Measurements from ENCODE around the gene FBXO42. TPM values are rescaled to one million over a fixed set of nuclear protein-coding genes. Genes with fewer than 3 reads are reported as not detected.

Gene FBXO42
- total and polyA plus RNA-seq, 2 experiments from 2014 or later, result 6.0 to 20.7 TPM

DNA sequence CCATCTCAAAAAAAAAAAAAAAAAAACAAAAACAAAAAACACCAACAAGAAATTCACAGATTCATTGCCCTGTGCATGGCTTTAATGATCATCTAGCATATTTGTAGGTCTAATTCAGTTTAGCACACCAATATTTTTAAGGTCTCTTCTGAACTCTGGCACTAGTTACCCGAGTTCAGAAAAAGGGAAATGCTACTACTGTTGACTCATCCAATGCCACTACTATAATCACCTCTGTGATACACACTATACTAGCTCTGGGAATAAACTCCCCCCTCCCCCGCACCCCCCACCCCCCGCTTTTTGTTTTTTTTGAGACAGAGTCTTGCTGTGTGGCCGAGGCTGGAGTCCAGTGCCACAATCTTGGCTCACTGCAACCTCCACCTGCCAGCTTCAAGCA is 55.6 kb downstream of the FBXO42 start (continued):
- no peak for TF ChIP-seq ZNF114 (CRISPR knock-in tag; IDR thresholded peaks at IDR 0.05)
- TF ChIP-seq, protein P1, sequence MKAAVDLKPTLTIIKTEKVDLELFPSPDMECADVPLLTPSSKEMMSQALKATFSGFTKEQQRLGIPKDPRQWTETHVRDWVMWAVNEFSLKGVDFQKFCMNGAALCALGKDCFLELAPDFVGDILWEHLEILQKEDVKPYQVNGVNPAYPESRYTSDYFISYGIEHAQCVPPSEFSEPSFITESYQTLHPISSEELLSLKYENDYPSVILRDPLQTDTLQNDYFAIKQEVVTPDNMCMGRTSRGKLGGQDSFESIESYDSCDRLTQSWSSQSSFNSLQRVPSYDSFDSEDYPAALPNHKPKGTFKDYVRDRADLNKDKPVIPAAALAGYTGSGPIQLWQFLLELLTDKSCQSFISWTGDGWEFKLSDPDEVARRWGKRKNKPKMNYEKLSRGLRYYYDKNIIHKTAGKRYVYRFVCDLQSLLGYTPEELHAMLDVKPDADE (IDR thresholded peaks at IDR 0.05), result no peak

DNA sequence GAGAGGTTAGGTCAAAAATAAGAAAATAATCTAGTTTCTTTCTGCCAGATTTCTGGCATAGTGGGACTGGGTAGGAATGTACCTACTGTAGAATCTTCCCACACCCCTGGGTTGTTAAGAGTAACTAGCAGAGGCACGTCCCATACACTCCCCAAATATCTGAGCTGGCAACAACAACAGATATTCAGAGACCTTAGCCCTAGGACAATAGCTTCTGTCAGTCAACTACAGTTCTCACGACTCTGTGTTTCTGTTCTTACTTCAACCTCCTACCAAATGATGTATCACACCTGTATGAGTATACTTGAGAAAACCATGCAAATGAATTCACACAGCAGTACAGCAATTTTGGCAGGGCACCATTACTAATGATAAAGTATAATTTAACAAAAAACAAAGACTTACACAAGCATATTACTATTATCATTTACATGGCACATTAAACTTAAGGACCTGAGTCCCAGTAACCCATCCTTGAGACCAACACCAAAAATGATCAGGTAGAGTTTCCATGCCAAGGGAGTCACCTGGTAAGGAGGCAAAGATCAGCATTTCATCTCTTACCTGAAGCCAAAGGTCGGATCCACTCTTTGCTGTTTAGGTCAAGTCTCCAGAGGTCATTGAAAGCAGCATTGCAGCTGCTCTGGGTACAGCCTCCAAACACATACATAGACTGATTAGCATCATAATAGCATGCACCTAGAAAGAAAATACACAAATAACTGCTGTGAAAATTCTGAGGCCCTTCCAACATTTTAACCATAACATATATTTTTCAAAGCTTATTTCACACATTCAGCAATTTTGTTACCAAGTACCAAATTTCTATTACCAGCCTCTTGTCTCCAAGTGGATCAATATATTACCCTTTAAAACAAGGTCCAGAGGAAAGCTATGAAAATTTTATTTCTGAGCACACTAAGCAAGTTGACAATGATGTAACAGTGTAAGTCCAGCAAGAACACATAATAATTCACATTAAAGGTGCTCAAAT is 57.8 kb downstream of the FBXO42 start:
- no peaks in the 10 kb centered on the region for H3K9me2 ChIP-seq (ENCODE audit: insufficient read depth)
- Mint-ChIP-seq H3K4me3 (no peak overlapping the region), H3K9me3 (no peaks in the 10 kb centered on the region), H3K36me3 (ENCODE audit: low read depth) (peaks cover 17% of the 10 kb centered on the region), H3K4me1 (peaks cover 13% of the 10 kb centered on the region), H3K27ac (no peak overlapping the region), H3K27me3 (ENCODE audit: insufficient read depth, low read depth, poor library complexity) (no peaks in the 10 kb centered on the region)
- no peaks in the 10 kb centered on the region for H3F3A ChIP-seq (replicated peaks; ENCODE audit: low read depth)
- ATAC-seq (no peak), DNase-seq (ENCODE audit: low spot score) (no peak)
- no peak overlapping the region for H3K4me2 ChIP-seq
- no peak overlapping the region for H2AFZ ChIP-seq
- TF ChIP-seq EZH2phosphoT487 (IDR thresholded peaks at IDR 0.05; ENCODE audit: unreplicated experiment), result no peak
- H3K27ac ChIP-seq (ENCODE audit: low read depth), result no peak overlapping the region
- peaks cover 3% of the 10 kb centered on the region; the same call in 1 of the 2 replicates for H3K79me2 ChIP-seq (replicated peaks; ENCODE audit: insufficient read depth)
- H3K36me3 ChIP-seq (ENCODE audit: insufficient read depth), result no peaks in the 10 kb centered on the region
- H3K4me3 ChIP-seq, result no peak overlapping the region
- H3K4me1 ChIP-seq (ENCODE audit: insufficient read depth), result peaks cover 6% of the 10 kb centered on the region; the same call in 1 of the 2 replicates
- no peaks in the 10 kb centered on the region for H4K20me1 ChIP-seq (replicated peaks; ENCODE audit: insufficient read depth)
- no peaks in the 10 kb centered on the region for H3K27me3 ChIP-seq (ENCODE audit: insufficient read depth)

DNA sequence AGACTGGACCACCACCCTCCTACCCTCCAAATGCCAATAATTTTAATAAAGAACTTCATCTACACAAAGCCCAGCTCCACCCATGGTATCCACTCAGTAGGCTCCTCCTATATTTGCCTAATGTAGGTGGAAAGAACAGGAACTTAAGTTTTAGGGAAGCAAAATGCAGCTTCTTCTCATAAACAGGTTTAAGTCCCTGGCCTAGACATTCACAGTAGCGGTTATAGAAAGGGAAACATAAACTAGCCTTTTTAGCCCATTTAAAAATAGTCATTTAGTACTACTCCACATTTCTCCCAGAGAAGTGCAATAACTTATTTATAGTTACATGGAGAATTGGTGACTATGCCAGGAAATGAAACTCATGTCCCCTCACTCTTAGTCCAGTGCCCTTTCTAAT is 58.7 kb downstream of the FBXO42 start:
- peaks cover 3% of the 10 kb centered on the region; the same call in 1 of the 2 replicates for H3K79me2 ChIP-seq (replicated peaks; ENCODE audit: insufficient read depth)
- H3K27ac Mint-ChIP-seq, result no peak overlapping the region
- H3K4me1 ChIP-seq (ENCODE audit: insufficient read depth), result peaks cover 6% of the 10 kb centered on the region; the same call in 1 of the 2 replicates
- 0 out of 2 replicates have a peak, but pooled peaks cover 5% of the 10 kb centered on the region for H4K20me1 ChIP-seq (replicated peaks; ENCODE audit: insufficient read depth)
- H2AFZ ChIP-seq, result no peak overlapping the region
- H3K36me3 Mint-ChIP-seq (ENCODE audit: low read depth), result peaks cover 19% of the 10 kb centered on the region
- no peaks in the 10 kb centered on the region for H3K9me3 Mint-ChIP-seq
- no peak overlapping the region for H3K4me3 ChIP-seq
- no peaks in the 10 kb centered on the region for H3K27me3 ChIP-seq (ENCODE audit: insufficient read depth)
- H3K27me3 Mint-ChIP-seq (ENCODE audit: insufficient read depth, low read depth, poor library complexity), result no peaks in the 10 kb centered on the region
- H3K36me3 ChIP-seq (ENCODE audit: insufficient read depth), result no peaks in the 10 kb centered on the region
- no peak overlapping the region for H3K4me2 ChIP-seq
- no peaks in the 10 kb centered on the region for H3K9me2 ChIP-seq (ENCODE audit: insufficient read depth)
- ATAC-seq (no peak), DNase-seq (ENCODE audit: low spot score) (no peak)
- TF ChIP-seq, protein P2, sequence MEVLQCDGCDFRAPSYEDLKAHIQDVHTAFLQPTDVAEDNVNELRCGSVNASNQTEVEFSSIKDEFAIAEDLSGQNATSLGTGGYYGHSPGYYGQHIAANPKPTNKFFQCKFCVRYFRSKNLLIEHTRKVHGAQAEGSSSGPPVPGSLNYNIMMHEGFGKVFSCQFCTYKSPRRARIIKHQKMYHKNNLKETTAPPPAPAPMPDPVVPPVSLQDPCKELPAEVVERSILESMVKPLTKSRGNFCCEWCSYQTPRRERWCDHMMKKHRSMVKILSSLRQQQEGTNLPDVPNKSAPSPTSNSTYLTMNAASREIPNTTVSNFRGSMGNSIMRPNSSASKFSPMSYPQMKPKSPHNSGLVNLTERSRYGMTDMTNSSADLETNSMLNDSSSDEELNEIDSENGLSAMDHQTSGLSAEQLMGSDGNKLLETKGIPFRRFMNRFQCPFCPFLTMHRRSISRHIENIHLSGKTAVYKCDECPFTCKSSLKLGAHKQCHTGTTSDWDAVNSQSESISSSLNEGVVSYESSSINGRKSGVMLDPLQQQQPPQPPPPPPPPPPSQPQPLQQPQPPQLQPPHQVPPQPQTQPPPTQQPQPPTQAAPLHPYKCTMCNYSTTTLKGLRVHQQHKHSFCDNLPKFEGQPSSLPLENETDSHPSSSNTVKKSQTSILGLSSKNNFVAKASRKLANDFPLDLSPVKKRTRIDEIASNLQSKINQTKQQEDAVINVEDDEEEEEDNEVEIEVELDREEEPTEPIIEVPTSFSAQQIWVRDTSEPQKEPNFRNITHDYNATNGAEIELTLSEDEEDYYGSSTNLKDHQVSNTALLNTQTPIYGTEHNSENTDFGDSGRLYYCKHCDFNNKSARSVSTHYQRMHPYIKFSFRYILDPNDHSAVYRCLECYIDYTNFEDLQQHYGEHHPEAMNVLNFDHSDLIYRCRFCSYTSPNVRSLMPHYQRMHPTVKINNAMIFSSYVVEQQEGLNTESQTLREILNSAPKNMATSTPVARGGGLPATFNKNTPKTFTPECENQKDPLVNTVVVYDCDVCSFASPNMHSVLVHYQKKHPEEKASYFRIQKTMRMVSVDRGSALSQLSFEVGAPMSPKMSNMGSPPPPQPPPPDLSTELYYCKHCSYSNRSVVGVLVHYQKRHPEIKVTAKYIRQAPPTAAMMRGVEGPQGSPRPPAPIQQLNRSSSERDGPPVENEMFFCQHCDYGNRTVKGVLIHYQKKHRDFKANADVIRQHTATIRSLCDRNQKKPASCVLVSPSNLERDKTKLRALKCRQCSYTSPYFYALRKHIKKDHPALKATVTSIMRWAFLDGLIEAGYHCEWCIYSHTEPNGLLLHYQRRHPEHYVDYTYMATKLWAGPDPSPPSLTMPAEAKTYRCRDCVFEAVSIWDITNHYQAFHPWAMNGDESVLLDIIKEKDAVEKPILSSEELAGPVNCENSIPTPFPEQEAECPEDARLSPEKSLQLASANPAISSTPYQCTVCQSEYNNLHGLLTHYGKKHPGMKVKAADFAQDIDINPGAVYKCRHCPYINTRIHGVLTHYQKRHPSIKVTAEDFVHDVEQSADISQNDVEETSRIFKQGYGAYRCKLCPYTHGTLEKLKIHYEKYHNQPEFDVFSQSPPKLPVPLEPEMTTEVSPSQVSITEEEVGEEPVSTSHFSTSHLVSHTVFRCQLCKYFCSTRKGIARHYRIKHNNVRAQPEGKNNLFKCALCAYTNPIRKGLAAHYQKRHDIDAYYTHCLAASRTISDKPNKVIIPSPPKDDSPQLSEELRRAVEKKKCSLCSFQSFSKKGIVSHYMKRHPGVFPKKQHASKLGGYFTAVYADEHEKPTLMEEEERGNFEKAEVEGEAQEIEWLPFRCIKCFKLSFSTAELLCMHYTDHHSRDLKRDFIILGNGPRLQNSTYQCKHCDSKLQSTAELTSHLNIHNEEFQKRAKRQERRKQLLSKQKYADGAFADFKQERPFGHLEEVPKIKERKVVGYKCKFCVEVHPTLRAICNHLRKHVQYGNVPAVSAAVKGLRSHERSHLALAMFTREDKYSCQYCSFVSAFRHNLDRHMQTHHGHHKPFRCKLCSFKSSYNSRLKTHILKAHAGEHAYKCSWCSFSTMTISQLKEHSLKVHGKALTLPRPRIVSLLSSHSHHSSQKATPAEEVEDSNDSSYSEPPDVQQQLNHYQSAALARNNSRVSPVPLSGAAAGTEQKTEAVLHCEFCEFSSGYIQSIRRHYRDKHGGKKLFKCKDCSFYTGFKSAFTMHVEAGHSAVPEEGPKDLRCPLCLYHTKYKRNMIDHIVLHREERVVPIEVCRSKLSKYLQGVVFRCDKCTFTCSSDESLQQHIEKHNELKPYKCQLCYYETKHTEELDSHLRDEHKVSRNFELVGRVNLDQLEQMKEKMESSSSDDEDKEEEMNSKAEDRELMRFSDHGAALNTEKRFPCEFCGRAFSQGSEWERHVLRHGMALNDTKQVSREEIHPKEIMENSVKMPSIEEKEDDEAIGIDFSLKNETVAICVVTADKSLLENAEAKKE (CRISPR knock-in tag; IDR thresholded peaks at IDR 0.05), result no peak
- H3K27ac ChIP-seq (ENCODE audit: low read depth), result no peak overlapping the region
- no peaks in the 10 kb centered on the region for H3F3A ChIP-seq (replicated peaks; ENCODE audit: low read depth)
- peaks cover 16% of the 10 kb centered on the region for H3K4me1 Mint-ChIP-seq
- no peak overlapping the region for H3K4me3 Mint-ChIP-seq
